GM19452 (cell line): Measurements from ENCODE around the gene EGFLAM.

Experiments used
- ATAC-seq: cut with Tn5 transposase; IDR thresholded peaks from one replicate; pipeline ENCODE4 v1.9.1; 2021; ENCODE audit not compliant: unreplicated experiment

The EGFLAM gene

GRCh38 chr5:38467353-38468040, 209.1 kb downstream of the EGFLAM start:
- no peak for ATAC-seq

GRCh38 chr5:38468202-38468673, 209.9 kb downstream of the EGFLAM start:
- no peak for ATAC-seq

- ATAC-seq = no peak
Measured at GRCh38 chr5:38468978-38469706, 210.8 kb downstream of the EGFLAM start.

DNA sequence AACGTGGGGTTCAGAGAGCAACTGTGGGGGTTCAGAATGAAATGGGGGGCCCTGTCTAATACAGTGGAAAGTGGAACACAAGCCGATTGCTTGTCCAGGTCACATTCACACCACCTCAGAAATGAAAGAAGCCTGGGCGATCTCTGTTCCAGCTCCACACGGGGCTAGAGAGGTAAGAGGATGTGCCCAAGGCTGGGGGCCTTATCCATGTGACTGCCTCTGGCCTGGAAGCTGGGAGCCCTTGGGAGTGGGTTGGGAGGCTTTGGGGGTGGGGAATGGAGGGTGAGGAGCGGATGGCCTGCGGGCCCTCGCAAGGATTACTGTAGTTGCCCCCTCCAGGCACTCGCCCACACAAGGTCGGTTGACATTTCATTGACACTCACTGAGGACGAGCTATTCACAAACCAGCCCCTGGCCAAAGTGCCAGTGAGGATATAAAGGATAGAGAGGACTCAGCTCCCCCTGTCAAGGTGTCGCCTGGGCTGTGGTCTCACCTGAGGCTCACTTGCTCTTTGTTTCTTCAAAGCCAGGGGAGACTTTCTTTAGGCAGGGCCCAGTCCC, 211.4 kb downstream of the EGFLAM start:
- ATAC-seq = no peak

DNA sequence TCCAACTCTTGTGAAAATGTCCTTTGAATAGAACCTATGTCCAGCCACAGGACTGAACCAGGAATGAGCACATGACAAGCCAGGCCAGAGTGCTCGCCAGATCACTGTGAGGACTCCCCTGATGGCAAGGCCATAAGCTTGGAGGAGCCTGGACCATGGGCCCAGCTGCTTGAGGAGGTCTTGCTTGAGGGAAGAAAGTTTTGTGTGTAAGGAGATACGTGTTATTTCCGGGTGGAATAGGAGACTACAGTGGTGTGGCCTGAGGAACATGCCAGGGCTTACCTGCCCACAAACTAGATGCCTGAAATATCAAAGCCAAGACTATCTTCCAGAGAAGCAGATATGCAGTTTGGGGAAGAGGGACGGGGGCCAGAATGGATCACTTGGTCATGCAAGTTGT, 213.3 kb downstream of the EGFLAM start:
- no peak for ATAC-seq

GRCh38 chr5:38472541-38472940, 214.2 kb downstream of the EGFLAM start:
- no peak for ATAC-seq

DNA sequence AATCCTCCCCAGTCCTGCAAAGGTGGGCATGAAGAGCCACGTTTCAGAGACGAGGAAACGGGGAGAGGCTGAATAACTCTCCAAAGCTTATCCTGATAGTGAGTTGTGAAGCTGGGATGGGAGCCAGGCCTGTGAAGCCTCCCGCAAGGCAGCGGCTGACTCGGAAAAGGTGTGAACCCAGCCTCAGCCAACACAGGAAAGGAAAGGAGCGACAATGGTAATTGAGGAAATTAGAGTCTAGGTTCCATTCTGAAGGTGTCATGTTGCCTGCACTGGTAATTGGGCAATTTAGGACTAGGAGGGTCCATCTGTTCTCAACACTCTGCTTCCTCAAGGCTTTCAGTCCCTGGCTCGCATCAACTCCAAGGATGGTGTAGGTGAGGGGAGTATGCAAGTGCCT, 214.6 kb downstream of the EGFLAM start:
- no peak for ATAC-seq

DNA sequence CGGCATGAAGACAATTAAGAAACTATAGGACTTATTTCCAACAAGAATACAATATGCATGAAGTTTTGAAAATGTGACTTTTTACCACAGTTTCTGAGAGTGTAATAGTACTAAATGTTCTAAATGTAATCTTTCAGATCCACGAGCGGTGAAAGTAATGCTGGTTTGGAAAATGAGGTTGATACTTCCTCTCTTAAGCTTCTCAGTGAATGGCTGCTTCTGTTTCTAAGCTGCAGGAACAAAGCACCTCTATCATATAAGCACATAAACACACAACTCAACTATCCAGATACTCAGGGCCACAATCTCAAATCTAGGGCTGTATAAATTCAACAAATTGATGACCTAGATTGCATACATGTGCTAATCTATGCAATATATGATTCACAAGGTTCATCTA, 219.8 kb downstream of the EGFLAM start:
- no peak for ATAC-seq

- no peak for ATAC-seq
Measured at GRCh38 chr5:38478878-38479277, 220.5 kb downstream of the EGFLAM start.

GRCh38 chr5:38479315-38479904, 221.1 kb downstream of the EGFLAM start:
- no peak for ATAC-seq

DNA sequence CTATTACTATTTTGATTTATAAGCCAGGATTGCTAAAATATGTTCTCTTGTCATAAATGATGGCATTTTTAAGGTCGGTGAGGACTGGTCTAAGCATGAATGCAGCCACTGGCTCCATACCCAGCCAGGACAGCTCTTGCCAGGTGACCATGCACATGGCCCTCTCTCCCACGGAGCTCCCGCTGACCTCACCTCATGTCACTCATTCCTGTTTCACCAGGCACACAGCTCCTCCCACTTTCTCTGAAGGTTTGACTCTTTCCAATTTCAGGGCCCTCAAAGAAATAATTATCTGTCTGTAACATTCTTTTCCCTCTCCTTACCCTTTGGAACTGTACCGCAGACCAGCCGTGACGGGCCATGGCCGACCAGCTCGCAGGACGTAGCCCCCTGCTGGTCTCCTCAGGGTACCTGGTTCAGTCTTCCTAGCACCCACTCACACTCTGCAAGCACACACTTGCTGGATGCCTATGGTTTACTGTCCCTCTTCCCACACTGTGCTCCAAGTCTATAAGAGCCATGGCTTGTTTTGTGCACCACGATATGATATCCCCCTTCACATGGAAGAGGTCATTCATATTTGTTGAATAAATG, 225.5 kb downstream of the EGFLAM start:
- ATAC-seq = no peak

DNA sequence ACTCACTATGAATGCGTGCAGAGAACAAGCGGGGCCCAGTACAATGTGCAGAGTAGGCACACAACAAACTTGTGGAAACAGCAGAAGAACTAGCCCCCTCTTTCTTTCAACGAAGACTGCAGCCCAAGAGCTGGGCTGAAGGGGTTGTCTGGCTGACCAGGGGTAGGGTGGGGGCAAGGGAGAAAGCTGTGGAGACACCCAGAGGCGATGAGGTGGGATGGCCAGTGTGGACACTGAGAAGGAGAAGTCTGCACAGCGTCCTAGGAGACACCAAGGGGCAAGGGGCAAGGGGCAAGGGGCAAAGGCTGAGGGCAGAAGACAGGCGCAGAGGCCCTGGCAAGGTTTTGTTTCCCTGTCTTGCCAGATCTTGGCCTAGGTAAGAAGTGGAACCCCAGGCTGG, 235.8 kb downstream of the EGFLAM start:
- no peak for ATAC-seq

- ATAC-seq = no peak
Measured at GRCh38 chr5:38494763-38495162, 236.4 kb downstream of the EGFLAM start.

DNA sequence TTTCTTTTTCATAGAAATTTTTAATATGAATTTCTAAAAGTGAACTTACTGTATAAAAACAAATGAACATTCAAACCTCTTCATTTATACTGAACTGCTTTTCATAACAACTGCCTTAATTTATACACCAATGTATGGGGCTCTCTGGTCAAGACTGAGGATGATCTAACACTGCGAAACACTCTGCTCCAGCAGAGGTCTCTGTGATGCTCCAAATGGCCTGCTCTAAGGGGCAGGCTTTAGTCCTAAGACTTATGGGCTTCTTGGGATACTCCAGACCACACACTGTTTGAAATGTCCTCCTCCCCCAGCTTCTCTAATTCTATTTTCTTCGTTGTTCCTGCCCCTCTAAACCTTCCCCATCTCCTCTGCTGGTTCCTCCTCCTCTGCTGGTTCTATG, 239.6 kb downstream of the EGFLAM start:
- ATAC-seq = no peak

GRCh38 chr5:38500573-38501260, 242.4 kb downstream of the EGFLAM start:
- no peak for ATAC-seq

- no peak for ATAC-seq
Measured at GRCh38 chr5:38506302-38506701, 247.9 kb downstream of the EGFLAM start.

DNA sequence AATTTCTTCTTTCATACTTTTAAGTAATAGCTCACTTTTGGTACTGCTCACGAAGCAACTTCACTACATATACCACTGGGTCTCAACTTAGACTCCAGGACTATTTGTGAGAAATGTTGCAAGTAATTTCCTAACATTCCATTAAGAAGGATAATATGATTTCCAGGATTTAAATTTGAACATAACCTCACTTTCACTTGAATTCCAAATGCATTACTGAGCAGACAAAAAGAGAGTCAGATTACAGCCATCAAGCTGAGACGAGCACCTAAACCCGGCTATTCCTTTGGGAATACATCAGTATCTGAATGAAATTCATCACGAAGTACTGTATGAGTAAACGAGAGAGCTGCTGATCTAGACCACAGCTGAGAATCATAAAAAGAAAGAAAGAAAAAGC, 250.8 kb downstream of the EGFLAM start:
- ATAC-seq = no peak
